Transverse colon (tissue), 4 donors: ENCODE measurements around the gene MGAT3.

ENCODE experiments used
- EP300 ChIP-seq: sonication (generic); formaldehyde crosslinking; IDR thresholded peaks from one replicate; pipeline ENCODE4 v1.6.1; 2017; ENCODE audit warnings: antibody characterized with exemption, low read depth
- POLR2A ChIP-seq: fragments of 450-650 bp; IDR thresholded peaks from one replicate; pipeline ENCODE4 v1.6.1; 2016; ENCODE audit warnings: antibody characterized with exemption, mild to moderate bottlenecking, moderate library complexity
- POLR2AphosphoS5 ChIP-seq, 3 donors: sonication (generic); formaldehyde crosslinking; IDR thresholded peaks; one replicate each; pipeline ENCODE4 v1.6.1; 2016; ENCODE audit warnings: antibody characterized with exemption in 3 of 3
- TF ChIP-seq, protein P1 (sequence below), 5 experiments: fragments of 200-600 bp in 3 of 5; fragments of 450-650 bp in 2 of 5; sonication (generic) in 3 of 5; IDR thresholded peaks; 1 replicate in 2 of 5; 2 replicates in 3 of 5; pipeline ENCODE4 v1.5.1; 2016 to 2017; ENCODE audit warnings: antibody characterized with exemption in 5 of 5, inconsistent platforms in 3 of 5, mild to moderate bottlenecking in 2 of 5, moderate library complexity in 1 of 5

DNA sequence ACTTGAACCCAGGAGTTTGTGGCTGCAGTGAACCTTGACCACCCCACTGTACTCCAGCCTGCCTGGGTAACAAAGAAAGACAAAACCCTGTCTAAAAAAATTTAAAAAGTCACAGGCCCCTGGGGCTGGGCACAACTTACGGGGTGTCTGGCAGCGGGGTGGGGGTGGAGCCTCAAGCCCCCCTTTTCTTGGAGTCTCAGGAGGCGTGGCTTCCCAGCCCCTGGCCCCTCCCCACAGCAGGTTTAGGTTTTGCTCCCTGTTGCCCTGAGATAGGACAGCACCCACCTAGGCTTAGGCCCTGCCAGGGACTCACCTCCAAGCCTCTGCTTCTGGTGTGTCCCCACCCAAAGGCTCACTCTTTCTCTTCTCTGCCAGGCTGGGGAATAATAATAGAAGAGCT lies 22.4 kb downstream of the MGAT3 start:
- TF ChIP-seq, protein P1, sequence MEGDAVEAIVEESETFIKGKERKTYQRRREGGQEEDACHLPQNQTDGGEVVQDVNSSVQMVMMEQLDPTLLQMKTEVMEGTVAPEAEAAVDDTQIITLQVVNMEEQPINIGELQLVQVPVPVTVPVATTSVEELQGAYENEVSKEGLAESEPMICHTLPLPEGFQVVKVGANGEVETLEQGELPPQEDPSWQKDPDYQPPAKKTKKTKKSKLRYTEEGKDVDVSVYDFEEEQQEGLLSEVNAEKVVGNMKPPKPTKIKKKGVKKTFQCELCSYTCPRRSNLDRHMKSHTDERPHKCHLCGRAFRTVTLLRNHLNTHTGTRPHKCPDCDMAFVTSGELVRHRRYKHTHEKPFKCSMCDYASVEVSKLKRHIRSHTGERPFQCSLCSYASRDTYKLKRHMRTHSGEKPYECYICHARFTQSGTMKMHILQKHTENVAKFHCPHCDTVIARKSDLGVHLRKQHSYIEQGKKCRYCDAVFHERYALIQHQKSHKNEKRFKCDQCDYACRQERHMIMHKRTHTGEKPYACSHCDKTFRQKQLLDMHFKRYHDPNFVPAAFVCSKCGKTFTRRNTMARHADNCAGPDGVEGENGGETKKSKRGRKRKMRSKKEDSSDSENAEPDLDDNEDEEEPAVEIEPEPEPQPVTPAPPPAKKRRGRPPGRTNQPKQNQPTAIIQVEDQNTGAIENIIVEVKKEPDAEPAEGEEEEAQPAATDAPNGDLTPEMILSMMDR (IDR thresholded peaks at IDR 0.05): no peak
- TF ChIP-seq POLR2A: no peak
- no peak for TF ChIP-seq EP300
- TF ChIP-seq POLR2AphosphoS5 (IDR thresholded peaks at IDR 0.05): no peak
